SK-N-SH treated with all-trans-retinoic acid at 6 μM for 48 hours (cell line): ENCODE data around the gene LSM7.

Source experiments
- PATZ1 ChIP-seq: fragments of 250-450 bp; sonication (Bioruptor Pico); IDR thresholded peaks from 2 replicates; pipeline ENCODE4 v1.8.0; 2020; ENCODE audit warnings: mild to moderate bottlenecking, moderate library complexity, borderline replicate concordance
- RARB ChIP-seq: fragments of 250-450 bp; sonication (Bioruptor Pico); IDR thresholded peaks from 2 replicates; pipeline ENCODE4 v1.8.0; 2021; ENCODE audit warnings: mild to moderate bottlenecking, moderate library complexity
- ZFP30 ChIP-seq: fragments of 450-650 bp; formaldehyde crosslinking; IDR thresholded peaks from 2 replicates; pipeline ENCODE4 v1.5.0; 2022; ENCODE audit warnings: mild to moderate bottlenecking, moderate library complexity

GRCh38 chr19:2317756-2318155 is 10.6 kb downstream of the LSM7 start:
- TF ChIP-seq PATZ1 (CRISPR knock-in tag) (no peak), ZFP30 (no peak), RARB (CRISPR knock-in tag) (no peak)
